IMR-90 (cell line): Measurements from ENCODE around the gene ZNF512B. TPM values are rescaled to one million over a fixed set of nuclear protein-coding genes. Genes with fewer than 3 reads are reported as not detected.

Experiments
- ATAC-seq: fragments of 200-7000 bp; cut with Tn5 transposase; 2 replicates; pipeline ENCODE4 v1.9.1; 2020; ENCODE audit warnings: low read depth, mild to moderate bottlenecking, moderate library complexity
- BruUV-seq: library from RNA; stranded (reverse); fragments of 400-500 nt; replicated peaks from 2 replicates; lab custom pipeline; 2021; lab: Mats Ljungman, UMichigan
- CTCF ChIA-PET: fragments of 300-600 bp; formaldehyde crosslinking; extraction: SDS; loops from one replicate; lab custom pipeline; 2021; ENCODE audit warnings: antibody characterized with exemption; lab: Yijun Ruan, JAX
- POLR2A ChIA-PET: fragments of 300-600 bp; sonication (Branson Sonifier 250); formaldehyde crosslinking; loops from one replicate; lab custom pipeline; 2022; ENCODE audit warnings: antibody characterized with exemption; ENCODE audit not compliant: unreplicated experiment; lab: Charles Lee
- DNase-seq: peaks from one replicate; pipeline ENCODE4 v3.0.0; 2013
- H2AFZ ChIP-seq: replicated peaks from 2 replicates; pipeline ENCODE3; 2013; ENCODE audit warnings: low read length, mild to moderate bottlenecking; ENCODE audit not compliant: poor library complexity
- H2AK5ac ChIP-seq: 2 replicates; pipeline ENCODE4 v1.6.1; 2013; ENCODE audit warnings: low read depth, low read length, inconsistent platforms
- H2AK9ac ChIP-seq: replicated peaks from 2 replicates; pipeline ENCODE3; 2013; ENCODE audit warnings: mild to moderate bottlenecking, low read depth, low read length, moderate library complexity; ENCODE audit not compliant: poor library complexity
- H2BK120ac ChIP-seq: 2 replicates; pipeline ENCODE4 v1.6.1; 2013; ENCODE audit warnings: low read depth, low read length, inconsistent platforms
- H2BK15ac ChIP-seq: 3 replicates; pipeline ENCODE4 v1.6.1; 2013; ENCODE audit warnings: low read depth, low read length, inconsistent platforms
- H2BK20ac ChIP-seq: 2 replicates; pipeline ENCODE4 v1.6.1; 2013; ENCODE audit warnings: low read depth, mild to moderate bottlenecking, inconsistent platforms, low read length, moderate library complexity
- H2BK5ac ChIP-seq: 2 replicates; pipeline ENCODE4 v1.6.1; 2013; ENCODE audit warnings: mild to moderate bottlenecking, low read depth, low read length, inconsistent platforms; ENCODE audit not compliant: poor library complexity, severe bottlenecking
- H3K14ac ChIP-seq: replicated peaks from 2 replicates; pipeline ENCODE4 v1.6.1; 2013; ENCODE audit warnings: low read depth, low read length, inconsistent platforms
- H3K18ac ChIP-seq: 2 replicates; pipeline ENCODE4 v1.6.1; 2013; ENCODE audit warnings: low read depth, low read length, control low read depth
- H3K23ac ChIP-seq: 2 replicates; pipeline ENCODE4 v1.6.1; 2013; ENCODE audit warnings: low read depth, low read length, inconsistent platforms
- H3K27ac ChIP-seq: 2 replicates; pipeline ENCODE4 v1.5.1; 2013; ENCODE audit warnings: mild to moderate bottlenecking, control low read depth, low read length; ENCODE audit not compliant: insufficient read depth
- H3K27me3 ChIP-seq: 2 replicates; pipeline ENCODE4 v1.6.1; 2013; ENCODE audit warnings: low read length; ENCODE audit not compliant: control insufficient read depth, insufficient read depth
- H3K36me3 ChIP-seq: 2 replicates; pipeline ENCODE4 v1.6.1; 2013; ENCODE audit warnings: low read length, mixed read lengths; ENCODE audit not compliant: control insufficient read depth, insufficient read depth
- H3K4ac ChIP-seq: 2 replicates; pipeline ENCODE4 v1.6.1; 2013; ENCODE audit warnings: low read depth, low read length, inconsistent platforms
- H3K4me1 ChIP-seq: 2 replicates; pipeline ENCODE4 v1.6.1; 2013; ENCODE audit warnings: low read length, mixed read lengths; ENCODE audit not compliant: control insufficient read depth, insufficient read depth
- H3K4me2 ChIP-seq: 2 replicates; pipeline ENCODE4 v1.6.1; 2013; ENCODE audit warnings: low read depth, mild to moderate bottlenecking, control low read depth, low read length, moderate library complexity
- H3K4me3 ChIP-seq: 2 replicates; pipeline ENCODE4 v1.5.1; 2013; ENCODE audit warnings: low read depth, mild to moderate bottlenecking, control low read depth, low read length, moderate library complexity; ENCODE audit not compliant: insufficient read depth
- H3K56ac ChIP-seq: 2 replicates; pipeline ENCODE4 v1.6.1; 2013; ENCODE audit warnings: low read length, inconsistent platforms; ENCODE audit not compliant: insufficient read depth; ENCODE audit errors: extremely low read depth
- H3K79me1 ChIP-seq, 2 experiments: 2 replicates each; pipeline ENCODE4 v1.6.1; 2013; ENCODE audit warnings: low read length in 2 of 2, inconsistent platforms in 1 of 2, low read depth in 1 of 2
- H3K9ac ChIP-seq: 2 replicates; pipeline ENCODE4 v1.6.1; 2013; ENCODE audit warnings: low read depth, low read length, control low read depth
- H3K9me1 ChIP-seq: 2 replicates; pipeline ENCODE4 v1.6.1; 2013; ENCODE audit warnings: low read length, inconsistent platforms; ENCODE audit not compliant: insufficient read depth
- H3K9me3 ChIP-seq: 2 replicates; pipeline ENCODE4 v1.6.1; 2013; ENCODE audit warnings: low read length; ENCODE audit not compliant: control insufficient read depth, insufficient read depth
- H4K20me1 ChIP-seq: 2 replicates; pipeline ENCODE4 v1.6.1; 2013; ENCODE audit warnings: low read length, inconsistent platforms; ENCODE audit not compliant: insufficient read depth
- H4K5ac ChIP-seq: 2 replicates; pipeline ENCODE4 v1.6.1; 2013; ENCODE audit warnings: mild to moderate bottlenecking, low read depth, low read length, control low read depth
- H4K8ac ChIP-seq, 2 experiments: 2 replicates each; pipeline ENCODE4 v1.6.1; 2013; ENCODE audit warnings: low read depth in 2 of 2, low read length in 2 of 2, control low read depth in 1 of 2, inconsistent platforms in 1 of 2
- H4K91ac ChIP-seq: 2 replicates; pipeline ENCODE4 v1.6.1; 2013; ENCODE audit warnings: low read depth, low read length, inconsistent platforms; ENCODE audit not compliant: insufficient read depth
- BHLHE40 ChIP-seq: fragments of 150-350 bp; IDR thresholded peaks from 2 replicates; pipeline ENCODE4 v1.6.1; 2016; ENCODE audit warnings: mild to moderate bottlenecking, low read depth, low read length
- CEBPB ChIP-seq: IDR thresholded peaks from 2 replicates; pipeline ENCODE4 v1.6.1; 2012; ENCODE audit warnings: low read depth, low read length, improper control_type of control experiment
- CHD1 ChIP-seq: IDR thresholded peaks from 2 replicates; pipeline ENCODE4 v1.6.1; 2012; ENCODE audit warnings: low read depth, low read length, improper control_type of control experiment
- FOS ChIP-seq: fragments of 150-350 bp; IDR thresholded peaks from 2 replicates; pipeline ENCODE4 v1.6.1; 2016; ENCODE audit warnings: low read depth, low read length
- MAFK ChIP-seq: IDR thresholded peaks from 2 replicates; pipeline ENCODE4 v1.6.1; 2012; ENCODE audit warnings: low read depth, low read length, improper control_type of control experiment
- MAZ ChIP-seq: IDR thresholded peaks from 2 replicates; pipeline ENCODE4 v1.6.1; 2012; ENCODE audit warnings: low read depth, mild to moderate bottlenecking, low read length, improper control_type of control experiment, moderate library complexity, borderline replicate concordance
- MXI1 ChIP-seq: IDR thresholded peaks from 2 replicates; pipeline ENCODE4 v1.6.1; 2012; ENCODE audit warnings: low read depth, mild to moderate bottlenecking, low read length, moderate library complexity, borderline replicate concordance
- NFE2L2 ChIP-seq: fragments of 150-350 bp; IDR thresholded peaks from 2 replicates; pipeline ENCODE4 v1.6.1; 2016; ENCODE audit warnings: low read depth, mild to moderate bottlenecking, low read length
- POLR2A ChIP-seq: IDR thresholded peaks from 2 replicates; pipeline ENCODE4 v1.6.1; 2012; ENCODE audit warnings: mild to moderate bottlenecking, low read depth, low read length
- RAD21 ChIP-seq: IDR thresholded peaks from 2 replicates; pipeline ENCODE4 v1.6.1; 2012; ENCODE audit warnings: low read length, improper control_type of control experiment
- RCOR1 ChIP-seq: IDR thresholded peaks from 2 replicates; pipeline ENCODE4 v1.6.1; 2012; ENCODE audit warnings: mild to moderate bottlenecking, low read length, improper control_type of control experiment; ENCODE audit not compliant: insufficient replicate concordance
- RFX5 ChIP-seq: IDR thresholded peaks from 2 replicates; pipeline ENCODE4 v1.8.0; 2012; ENCODE audit warnings: low read depth, mild to moderate bottlenecking, low read length, moderate library complexity
- SMC3 ChIP-seq: fragments of 150-350 bp; IDR thresholded peaks from 2 replicates; pipeline ENCODE4 v1.6.1; 2016; ENCODE audit warnings: low read depth, mild to moderate bottlenecking, antibody characterized with exemption, low read length, moderate library complexity
- WGBS, 2 experiments: methylation state at CpG; one replicate each; pipeline versions ENCODE4 v1.1.5 to v1.1.7; 2013; ENCODE audit warnings: missing lambda C conversion rate in 2 of 2; ENCODE audit not compliant: insufficient read length in 1 of 2; ENCODE audit errors: extremely low coverage in 2 of 2; 5-methylcytosine and 5-hydroxymethylcytosine counted together
- dilution Hi-C: fragments of 300-500 bp; cut with HindIII; formaldehyde crosslinking; loops from one replicate; pipeline ENCODE4 v1.14.3; 2018; ENCODE audit warnings: low sequenced_read_pairs; ENCODE audit not compliant: unreplicated experiment
- in situ Hi-C: fragments of 300-500 bp; cut with MboI; formaldehyde crosslinking; loops from 3 replicates; pipeline ENCODE4 v1.14.3; 2019; ENCODE audit warnings: low sequenced_read_pairs, inconsistent platforms, mixed read lengths
- intact Hi-C: fragments of 100-400 bp; cut with micrococcal nuclease; formaldehyde crosslinking; loops from 2 replicates; pipeline ENCODE4 v1.10.0; 2022
- polyA plus RNA-seq, 3 experiments: library from polyadenylated mRNA; depleted of rRNA; stranded (reverse); fragments of >200 nt; gene quantifications; 2 replicates each; pipeline ENCODE4 v1.2.3, GENCODE V29; 2012; ENCODE audit warnings: low replicate concordance in 1 of 3
- total RNA-seq: library from RNA; depleted of rRNA; stranded (reverse); fragments of >200 nt; gene quantifications from 2 replicates; pipeline ENCODE4 v1.2.3, GENCODE V29; 2012
- TF ChIP-seq, protein P1 (sequence below): fragments of 150-350 bp; IDR thresholded peaks from 2 replicates; pipeline ENCODE4 v1.6.1; 2016; ENCODE audit warnings: low read depth, mild to moderate bottlenecking, low read length, moderate library complexity, borderline replicate concordance
- TF ChIP-seq, protein P2 (sequence below): conservative IDR thresholded peaks from 2 replicates; pipeline ENCODE4 v1.5.1; 2012; ENCODE audit warnings: mild to moderate bottlenecking, low read depth, low read length, improper control_type of control experiment
- TF ChIP-seq, protein P3 (sequence below): fragments of 150-350 bp; IDR thresholded peaks from 2 replicates; pipeline ENCODE4 v1.6.1; 2017; ENCODE audit warnings: mild to moderate bottlenecking, antibody characterized with exemption, low read length, low read depth

ZNF512B gene
- total and polyA plus RNA-seq, 2 of the 4 experiments (the other 2 are of a cell fraction): 6.5 to 15.6 TPM

DNA sequence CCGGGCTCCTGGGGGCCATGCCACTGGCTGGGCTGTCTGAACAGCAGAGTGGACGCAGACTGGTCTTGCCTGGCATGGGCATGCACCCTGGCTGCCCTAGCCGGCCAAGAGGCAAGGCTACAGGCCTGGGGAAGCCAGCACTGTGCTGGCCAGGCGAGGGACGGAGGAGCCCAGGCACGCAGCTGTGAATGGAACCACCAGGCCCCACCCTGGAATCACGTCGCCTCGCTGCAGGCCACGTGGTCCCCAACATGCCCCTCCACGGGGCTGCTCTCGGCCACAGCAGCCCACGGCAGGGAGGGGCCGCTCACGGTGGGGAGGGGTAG lies 17.6 kb downstream of the ZNF512B start:
- Histone ChIP-seq H3K56ac (no peak overlapping the region), H4K20me1 (peaks cover 73% of the 10 kb centered on the region)

More for the DNA sequence above, 17.6 kb downstream of the ZNF512B start:
- Histone ChIP-seq H3K4me3 (no peak overlapping the region), H3K4me1 (peaks cover 42% of the 10 kb centered on the region), H2BK20ac (no peak overlapping the region), H2AK5ac (no peak overlapping the region), H4K91ac (no peak overlapping the region), H3K4me2 (no peak overlapping the region), H2BK15ac (no peak overlapping the region), H2BK120ac (no peak overlapping the region), H3K27ac (no peak overlapping the region), H2BK5ac (no peak overlapping the region), H3K14ac (no peak overlapping the region), H3K23ac (no peak overlapping the region), H3K4ac (no peak overlapping the region), H3K27me3 (no peaks in the 10 kb centered on the region), H3K9ac (no peak overlapping the region), H4K5ac (no peak overlapping the region), H3K79me1 (peaks cover 11 to 79% of the 10 kb centered on the region in 2 experiments; a peak in 2 of 4 replicates), H3K36me3 (peaks cover 3% of the 10 kb centered on the region; the same call in 1 of the 2 replicates), H2AK9ac (peak overlapping the region; percentile 50), H2AFZ (no peak overlapping the region), H3K18ac (no peak overlapping the region), H3K9me1 (peaks cover 32% of the 10 kb centered on the region), H4K8ac (no peak overlapping the region), H3K9me3 (no peaks in the 10 kb centered on the region)
- dilution Hi-C loops: no loop called here
- BruUV-seq: no TSS peak
- no peak for DNase-seq
- ChIA-PET CTCF (no interaction called here), POLR2A (no interaction called here)
- TF ChIP-seq NFE2L2 (no peak), MAZ (no peak), BHLHE40 (no peak), MAFK (no peak), CHD1 (no peak), RFX5 (no peak), FOS (no peak), CEBPB (no peak), RAD21 (no peak), MXI1 (no peak), SMC3 (no peak), POLR2A (no peak), RCOR1 (no peak)
- TF ChIP-seq, protein P1, sequence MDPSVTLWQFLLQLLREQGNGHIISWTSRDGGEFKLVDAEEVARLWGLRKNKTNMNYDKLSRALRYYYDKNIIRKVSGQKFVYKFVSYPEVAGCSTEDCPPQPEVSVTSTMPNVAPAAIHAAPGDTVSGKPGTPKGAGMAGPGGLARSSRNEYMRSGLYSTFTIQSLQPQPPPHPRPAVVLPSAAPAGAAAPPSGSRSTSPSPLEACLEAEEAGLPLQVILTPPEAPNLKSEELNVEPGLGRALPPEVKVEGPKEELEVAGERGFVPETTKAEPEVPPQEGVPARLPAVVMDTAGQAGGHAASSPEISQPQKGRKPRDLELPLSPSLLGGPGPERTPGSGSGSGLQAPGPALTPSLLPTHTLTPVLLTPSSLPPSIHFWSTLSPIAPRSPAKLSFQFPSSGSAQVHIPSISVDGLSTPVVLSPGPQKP: no peak
- TF ChIP-seq, protein P2, sequence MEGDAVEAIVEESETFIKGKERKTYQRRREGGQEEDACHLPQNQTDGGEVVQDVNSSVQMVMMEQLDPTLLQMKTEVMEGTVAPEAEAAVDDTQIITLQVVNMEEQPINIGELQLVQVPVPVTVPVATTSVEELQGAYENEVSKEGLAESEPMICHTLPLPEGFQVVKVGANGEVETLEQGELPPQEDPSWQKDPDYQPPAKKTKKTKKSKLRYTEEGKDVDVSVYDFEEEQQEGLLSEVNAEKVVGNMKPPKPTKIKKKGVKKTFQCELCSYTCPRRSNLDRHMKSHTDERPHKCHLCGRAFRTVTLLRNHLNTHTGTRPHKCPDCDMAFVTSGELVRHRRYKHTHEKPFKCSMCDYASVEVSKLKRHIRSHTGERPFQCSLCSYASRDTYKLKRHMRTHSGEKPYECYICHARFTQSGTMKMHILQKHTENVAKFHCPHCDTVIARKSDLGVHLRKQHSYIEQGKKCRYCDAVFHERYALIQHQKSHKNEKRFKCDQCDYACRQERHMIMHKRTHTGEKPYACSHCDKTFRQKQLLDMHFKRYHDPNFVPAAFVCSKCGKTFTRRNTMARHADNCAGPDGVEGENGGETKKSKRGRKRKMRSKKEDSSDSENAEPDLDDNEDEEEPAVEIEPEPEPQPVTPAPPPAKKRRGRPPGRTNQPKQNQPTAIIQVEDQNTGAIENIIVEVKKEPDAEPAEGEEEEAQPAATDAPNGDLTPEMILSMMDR: no peak
- TF ChIP-seq, protein P3, sequence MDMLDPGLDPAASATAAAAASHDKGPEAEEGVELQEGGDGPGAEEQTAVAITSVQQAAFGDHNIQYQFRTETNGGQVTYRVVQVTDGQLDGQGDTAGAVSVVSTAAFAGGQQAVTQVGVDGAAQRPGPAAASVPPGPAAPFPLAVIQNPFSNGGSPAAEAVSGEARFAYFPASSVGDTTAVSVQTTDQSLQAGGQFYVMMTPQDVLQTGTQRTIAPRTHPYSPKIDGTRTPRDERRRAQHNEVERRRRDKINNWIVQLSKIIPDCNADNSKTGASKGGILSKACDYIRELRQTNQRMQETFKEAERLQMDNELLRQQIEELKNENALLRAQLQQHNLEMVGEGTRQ: no peak
- in situ Hi-C loops: no loop called here
- WGBS, 2 experiments: 86% methylated on average over 14 of the region's 15 CpGs; no CpG with 5 or more reads in 1 of the 2 experiments
- ATAC-seq: no peak
- intact Hi-C loops: no loop called here
